GM15510 (cell line): ENCODE data around the gene MARK3.

Source experiments
- POLR2A ChIP-seq: IDR thresholded peaks from 3 replicates; pipeline ENCODE4 v1.6.1; 2011; ENCODE audit warnings: borderline replicate concordance; ENCODE audit not compliant: insufficient read length; ENCODE audit errors: extremely low read depth

Gene MARK3

GRCh38 chr14:103500148-103500990, 115.2 kb downstream of the MARK3 start:
- TF ChIP-seq POLR2A = no peak

DNA sequence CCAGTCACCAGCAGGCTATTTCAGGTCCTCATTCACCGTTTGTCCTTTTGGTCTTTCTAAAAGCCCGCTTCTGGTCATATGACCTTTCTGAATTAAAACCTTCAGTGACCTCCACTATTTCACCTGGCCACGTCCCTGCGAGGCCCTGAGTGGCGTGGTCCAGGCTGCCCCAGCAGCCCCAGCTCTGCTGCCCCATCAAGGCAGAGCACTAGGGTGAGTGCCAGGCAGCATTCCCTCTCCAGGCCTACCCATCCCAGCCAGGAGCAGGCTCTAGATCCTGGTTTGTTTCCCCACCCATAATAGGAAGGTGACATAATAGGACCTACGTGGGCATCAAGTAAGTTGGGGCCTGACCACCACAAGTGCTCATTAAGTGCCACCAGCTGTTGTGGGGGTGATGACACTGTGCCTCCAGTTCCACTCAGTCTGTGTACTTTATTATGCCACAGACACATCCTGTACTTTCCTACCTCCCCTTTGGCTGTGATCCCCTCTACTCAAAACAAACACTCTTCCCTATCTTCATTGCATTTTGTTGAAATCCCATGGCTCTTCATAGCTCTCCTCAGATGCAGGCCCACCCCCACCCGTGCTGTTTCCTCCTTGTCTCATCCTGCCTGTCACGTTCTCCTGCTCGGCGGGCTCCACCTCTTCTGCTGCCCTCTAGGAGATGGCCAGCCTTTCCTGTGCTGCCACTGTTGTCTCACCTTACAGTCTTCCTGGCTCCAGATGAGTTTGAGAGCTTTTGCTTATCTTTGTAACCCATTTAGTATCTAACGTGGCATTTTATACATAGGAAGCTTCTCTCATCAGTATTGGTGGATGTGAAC, 116.0 kb downstream of the MARK3 start:
- no peak for TF ChIP-seq POLR2A

- no peak for TF ChIP-seq POLR2A
Observed at GRCh38 chr14:103501921-103502669, 116.9 kb downstream of the MARK3 start.

DNA sequence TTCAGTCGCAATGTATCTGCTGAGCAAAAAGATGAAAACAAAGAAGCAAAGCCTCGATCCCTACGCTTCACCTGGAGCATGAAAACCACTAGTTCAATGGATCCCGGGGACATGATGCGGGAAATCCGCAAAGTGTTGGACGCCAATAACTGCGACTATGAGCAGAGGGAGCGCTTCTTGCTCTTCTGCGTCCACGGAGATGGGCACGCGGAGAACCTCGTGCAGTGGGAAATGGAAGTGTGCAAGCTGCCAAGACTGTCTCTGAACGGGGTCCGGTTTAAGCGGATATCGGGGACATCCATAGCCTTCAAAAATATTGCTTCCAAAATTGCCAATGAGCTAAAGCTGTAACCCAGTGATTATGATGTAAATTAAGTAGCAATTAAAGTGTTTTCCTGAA, 117.7 kb downstream of the MARK3 start:
- no peak for TF ChIP-seq POLR2A

DNA sequence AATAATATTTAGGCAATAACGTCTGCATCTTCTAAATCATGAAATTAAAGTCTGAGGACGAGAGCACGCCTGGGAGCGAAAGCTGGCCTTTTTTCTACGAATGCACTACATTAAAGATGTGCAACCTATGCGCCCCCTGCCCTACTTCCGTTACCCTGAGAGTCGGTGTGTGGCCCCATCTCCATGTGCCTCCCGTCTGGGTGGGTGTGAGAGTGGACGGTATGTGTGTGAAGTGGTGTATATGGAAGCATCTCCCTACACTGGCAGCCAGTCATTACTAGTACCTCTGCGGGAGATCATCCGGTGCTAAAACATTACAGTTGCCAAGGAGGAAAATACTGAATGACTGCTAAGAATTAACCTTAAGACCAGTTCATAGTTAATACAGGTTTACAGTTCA, 118.1 kb downstream of the MARK3 start:
- no peak for TF ChIP-seq POLR2A

- TF ChIP-seq POLR2A = no peak
Observed at GRCh38 chr14:103504991-103505565, 119.9 kb downstream of the MARK3 start.

GRCh38 chr14:103507751-103508150, 122.5 kb downstream of the MARK3 start:
- no peak for TF ChIP-seq POLR2A

DNA sequence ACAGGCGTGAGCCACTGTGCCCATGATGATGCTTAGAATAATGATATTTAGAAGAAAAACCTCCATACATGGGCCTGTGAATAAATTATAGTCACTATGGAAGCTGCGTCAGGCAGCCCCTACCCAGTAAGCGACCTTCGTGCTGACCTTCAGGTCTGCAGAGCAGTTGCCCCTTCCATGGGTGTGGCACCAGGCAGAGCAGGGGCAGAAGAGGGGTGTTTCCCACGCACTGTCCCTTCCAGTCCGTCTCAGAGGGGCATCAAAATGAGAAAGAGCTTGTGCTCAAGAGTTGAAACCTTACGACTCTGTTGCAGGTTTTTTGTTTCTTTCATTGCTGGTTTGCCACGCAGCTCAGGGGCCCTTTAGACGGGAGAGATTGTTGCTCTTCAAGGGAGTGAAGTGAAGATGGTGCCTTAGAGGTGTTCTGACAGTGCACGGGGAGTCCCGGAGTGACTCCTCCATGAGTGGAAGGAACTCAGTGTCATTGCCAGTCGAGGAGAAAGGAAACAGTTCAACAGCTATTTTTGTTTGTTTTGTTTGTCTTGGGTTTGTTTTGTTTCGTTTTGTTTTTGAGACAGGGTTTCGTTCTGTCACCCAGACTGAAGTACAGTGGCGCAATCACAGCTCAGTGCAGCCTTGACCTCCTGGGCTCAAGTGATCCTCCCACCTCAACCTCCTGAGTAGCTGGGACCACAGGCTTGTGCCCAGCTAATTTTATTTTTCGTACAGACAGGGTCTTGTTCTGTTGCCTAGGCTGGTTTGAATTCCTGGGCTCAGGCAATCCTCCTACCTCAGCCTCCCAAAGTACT, 123.5 kb downstream of the MARK3 start:
- no peak for TF ChIP-seq POLR2A

GRCh38 chr14:103509864-103510723, 124.9 kb downstream of the MARK3 start:
- TF ChIP-seq POLR2A = no peak

DNA sequence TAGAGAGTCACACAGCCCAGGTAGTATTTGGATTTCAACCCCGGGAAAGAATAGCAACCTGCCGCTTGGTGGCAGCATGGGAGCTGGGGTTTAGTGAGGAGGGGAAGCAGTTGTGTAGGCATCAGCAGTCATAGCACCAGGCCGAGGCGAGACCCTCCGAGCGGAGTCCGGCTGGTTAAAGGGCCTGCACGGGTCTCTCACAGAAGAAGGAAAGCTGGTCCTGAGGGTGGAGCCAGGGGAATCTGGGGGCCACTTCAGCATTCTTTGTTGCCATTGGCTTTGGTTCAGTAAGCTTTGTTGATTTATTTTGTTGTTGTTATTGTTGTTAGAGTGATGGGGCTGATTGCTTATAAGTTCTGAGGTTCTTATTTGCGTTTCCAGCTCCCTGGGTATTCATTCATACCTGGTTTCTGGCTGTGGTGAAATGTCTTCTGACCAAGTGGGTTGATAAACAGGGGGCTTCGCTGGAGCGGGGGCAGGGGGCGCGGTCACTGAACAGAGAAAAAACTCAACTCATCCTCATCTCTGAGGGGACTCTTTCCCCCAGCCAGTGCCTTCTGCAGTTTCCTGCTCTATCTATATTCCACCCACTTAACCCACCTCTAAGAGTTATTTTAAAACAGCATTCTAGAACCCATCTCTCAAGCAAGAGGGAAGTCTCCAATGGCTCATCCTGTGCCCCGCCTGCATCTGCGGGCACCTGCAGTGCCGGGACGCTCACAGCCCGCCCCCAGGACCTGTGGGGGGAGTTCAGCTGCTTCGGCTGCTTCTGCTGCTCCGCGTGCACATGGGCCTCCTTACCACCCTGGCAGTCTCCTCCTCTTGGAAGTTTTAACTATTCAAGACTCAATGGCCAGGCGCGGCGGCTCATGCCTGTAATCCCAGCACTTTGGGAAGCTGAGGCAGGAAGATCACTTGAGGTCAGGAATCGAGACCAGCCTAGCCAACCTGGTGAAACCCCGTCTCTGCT, 125.8 kb downstream of the MARK3 start:
- TF ChIP-seq POLR2A = no peak

DNA sequence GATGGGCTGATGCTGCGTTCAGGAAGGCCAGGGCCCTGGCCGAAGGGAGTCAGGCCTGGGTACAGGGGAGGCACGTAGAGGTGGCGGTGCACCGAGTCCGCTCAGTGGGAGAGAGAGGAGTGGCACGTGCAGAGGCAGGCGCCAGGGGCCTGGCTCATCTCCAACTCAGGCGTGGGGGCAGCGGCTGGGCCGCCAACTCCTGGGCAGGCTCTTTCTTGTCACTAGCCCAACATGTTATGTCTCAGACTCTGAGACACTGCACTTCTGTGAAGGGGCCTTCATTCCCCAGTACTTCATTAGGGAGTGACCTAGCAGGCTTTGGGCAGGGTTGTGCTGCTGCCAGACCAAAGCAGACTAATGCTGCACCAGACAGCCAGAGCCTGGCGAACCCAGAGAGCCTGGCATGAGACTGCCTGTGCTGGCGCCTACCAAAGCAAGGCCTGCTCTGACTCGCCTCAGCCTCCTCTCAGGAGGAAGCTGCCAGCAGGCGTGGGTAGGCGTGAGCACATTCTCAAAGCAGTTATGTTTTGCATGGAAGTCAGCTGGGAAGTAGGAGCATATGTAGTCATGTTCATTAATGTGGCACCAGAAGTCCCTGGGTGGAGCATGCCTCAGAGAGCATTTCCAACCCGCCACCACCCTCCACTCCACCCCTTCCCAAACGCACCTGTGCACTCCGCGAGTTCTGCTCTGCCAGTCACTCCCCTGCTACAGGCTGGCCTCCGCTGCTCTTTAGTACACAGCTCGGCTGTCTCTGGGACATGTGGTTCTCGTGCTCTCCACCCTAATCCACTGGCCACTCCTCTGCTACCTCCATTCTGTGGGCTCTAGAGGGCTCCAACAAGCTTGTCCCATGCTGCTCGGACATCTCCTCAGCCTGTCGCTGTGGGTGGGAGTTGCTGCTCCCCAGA, 127.7 kb downstream of the MARK3 start:
- TF ChIP-seq POLR2A = no peak
